ENCODE measurements around the gene CWC22.
"Not testable (repeated sequence)": the region's sequence is repeated elsewhere in the genome, so short reads cannot be mapped to it uniquely, and the experiment has no call there.

Gene CWC22

DNA sequence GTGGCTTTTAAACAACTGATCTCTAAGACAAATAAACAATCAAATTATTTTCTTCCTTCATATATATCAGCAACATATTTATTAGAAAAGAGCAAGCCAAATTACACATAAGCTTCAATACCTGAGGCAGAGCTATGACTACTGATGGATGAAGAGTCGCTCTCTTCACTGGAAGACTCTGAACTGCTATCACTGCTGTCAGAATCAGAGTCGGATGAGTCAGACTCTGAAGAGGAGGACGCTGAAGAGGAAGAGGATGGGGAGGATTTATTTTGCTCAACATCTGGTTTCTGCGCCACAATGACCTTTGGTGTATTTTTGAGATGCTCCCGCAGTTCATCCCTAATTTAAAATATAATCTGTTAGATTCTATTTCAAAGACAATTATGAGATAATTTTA is 56.7 kb downstream of the CWC22 start:
- DNase-seq (ENCODE audit: low read depth), result no peak

DNA sequence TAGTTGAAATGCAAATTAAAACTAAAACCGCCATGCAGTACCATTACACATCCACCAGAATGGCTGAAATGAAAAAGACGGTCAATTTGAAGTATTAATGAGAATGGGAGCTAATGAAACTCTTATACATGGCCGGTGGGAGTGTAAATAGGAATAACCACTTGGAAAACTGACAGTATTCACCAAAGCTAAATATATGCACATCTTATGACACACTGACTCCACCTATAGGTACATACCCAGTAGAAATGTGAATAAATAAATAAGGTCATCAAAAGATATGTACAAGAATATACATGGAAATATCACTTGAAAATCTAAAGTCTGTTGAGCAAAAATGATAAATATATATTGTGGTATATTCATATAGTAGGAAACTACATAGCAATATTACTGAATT is 57.7 kb downstream of the CWC22 start:
- no peak for DNase-seq (ENCODE audit: low read depth)

DNA sequence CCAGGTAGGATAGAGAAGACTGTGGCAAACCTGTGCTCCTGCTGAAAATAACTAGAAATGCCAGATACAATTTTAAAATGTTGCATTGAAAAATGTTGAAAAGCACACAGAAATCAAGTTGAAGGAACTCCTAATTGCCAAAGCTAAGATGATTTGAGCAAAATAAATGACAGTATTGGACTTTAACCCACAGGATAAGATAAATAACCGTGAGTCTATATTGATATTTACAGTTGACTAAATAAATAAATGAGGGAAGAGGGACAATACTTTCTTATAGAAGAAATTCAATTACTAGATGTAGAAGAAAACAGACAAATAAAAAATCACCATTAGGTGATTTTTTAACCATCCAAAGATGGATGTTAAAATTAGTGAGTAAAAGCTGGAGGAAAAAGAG is 59.0 kb downstream of the CWC22 start:
- no peak for DNase-seq (ENCODE audit: low read depth)

DNA sequence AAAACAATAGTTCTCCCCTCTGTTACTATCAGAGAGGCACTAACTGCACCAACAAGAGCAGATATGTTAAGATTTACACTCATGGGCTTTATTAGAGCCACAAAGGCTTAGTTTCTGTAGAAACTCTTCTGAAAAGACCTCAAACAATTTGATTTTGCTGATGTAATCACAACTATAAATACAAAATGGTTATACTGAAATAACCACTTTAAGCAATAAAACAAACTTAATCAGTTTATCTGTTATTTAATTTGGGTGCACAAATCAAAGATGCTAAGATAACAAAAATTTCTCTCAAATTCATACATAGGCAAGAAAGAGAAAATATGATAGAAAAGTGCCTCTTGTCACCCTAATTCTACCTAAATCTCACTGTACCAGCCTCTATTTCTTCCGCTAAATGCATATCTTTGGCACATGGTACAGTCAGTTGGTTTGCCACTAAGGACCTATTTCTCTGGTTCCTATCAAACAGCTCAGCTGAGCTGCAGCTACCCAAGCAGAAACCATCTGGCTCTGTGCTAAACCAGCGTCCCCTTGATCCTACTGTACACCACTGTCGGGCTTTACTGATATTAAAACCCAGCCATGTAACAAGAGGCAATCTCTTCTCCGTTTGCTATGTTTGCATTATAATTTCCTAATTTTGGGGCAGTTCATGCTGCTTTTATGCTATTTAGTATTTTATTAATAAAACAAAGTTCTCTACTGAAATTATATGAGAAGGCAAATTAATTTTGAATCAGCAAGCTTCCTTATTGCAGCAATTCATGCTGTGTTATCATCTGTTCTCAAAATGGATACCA is 60.1 kb downstream of the CWC22 start:
- no peak for DNase-seq (ENCODE audit: low read depth)

- DNase-seq (ENCODE audit: low read depth), result no peak
Measured at GRCh38 chr2:179946346-179946745, 60.8 kb downstream of the CWC22 start.

DNA sequence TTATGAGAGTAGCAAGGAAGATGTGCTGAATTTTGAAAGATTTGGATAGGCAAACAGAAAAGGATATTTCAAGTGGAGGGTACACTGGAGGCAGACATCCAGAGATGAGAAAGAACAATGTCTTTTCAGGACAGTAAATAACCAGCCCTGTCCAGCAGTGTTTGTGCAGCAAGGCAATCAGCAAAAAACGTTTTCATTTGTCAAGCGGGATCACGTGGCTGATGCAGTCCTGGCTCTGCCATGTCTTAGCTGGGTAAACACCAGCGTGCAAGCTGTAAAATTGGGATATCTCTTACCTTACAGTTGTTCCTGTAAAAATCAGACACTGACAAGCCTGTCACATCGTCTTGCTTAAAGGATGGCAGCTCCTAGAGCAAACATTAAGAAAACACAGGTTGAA is 67.8 kb downstream of the CWC22 start:
- no peak for DNase-seq (ENCODE audit: low read depth)

- no peak for DNase-seq (ENCODE audit: low read depth)
Measured at GRCh38 chr2:179938026-179938425, 69.1 kb downstream of the CWC22 start.

DNA sequence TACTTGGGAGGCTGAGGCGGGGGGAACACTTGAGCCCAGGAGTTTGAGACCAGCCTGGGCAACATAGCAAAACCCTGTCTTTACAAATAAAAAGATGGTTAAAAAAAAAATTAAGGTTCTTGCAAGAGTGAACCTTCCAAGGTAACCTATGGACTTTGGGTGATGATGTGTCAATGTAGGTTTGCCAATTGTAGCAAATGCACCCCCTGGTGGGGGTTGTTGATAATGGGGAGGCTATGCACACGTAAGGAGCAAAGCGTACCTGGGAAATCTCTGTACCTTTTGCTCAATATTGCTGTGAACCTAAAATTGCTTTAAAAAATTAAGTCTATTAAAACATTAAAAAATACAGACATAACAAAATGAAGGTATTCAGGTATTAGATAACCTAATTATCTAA is 70.4 kb downstream of the CWC22 start:
- DNase-seq (ENCODE audit: low read depth), result peak; percentile 15

DNA sequence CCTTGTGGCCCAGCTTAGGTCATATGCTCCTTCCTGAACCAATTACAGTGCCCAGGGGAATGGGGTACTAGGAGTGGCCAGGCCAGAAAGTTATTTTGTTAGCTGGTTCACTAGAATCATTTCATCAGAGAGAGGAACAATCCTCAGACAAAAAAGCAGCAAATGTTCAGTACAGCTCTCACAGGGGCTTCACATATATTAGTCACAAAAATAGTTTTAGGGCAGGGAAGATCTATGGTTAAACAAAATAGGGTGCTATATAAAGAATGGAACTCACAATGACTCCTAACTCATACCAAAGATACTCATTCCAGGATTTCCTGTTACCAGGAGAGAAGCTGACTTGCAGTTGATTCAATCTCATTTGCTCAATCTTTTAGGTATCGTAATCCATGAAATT is 71.0 kb downstream of the CWC22 start:
- DNase-seq (ENCODE audit: low read depth), result no peak

- DNase-seq (ENCODE audit: low read depth), result no peak
Measured at GRCh38 chr2:179932786-179933185, 74.3 kb downstream of the CWC22 start.

DNA sequence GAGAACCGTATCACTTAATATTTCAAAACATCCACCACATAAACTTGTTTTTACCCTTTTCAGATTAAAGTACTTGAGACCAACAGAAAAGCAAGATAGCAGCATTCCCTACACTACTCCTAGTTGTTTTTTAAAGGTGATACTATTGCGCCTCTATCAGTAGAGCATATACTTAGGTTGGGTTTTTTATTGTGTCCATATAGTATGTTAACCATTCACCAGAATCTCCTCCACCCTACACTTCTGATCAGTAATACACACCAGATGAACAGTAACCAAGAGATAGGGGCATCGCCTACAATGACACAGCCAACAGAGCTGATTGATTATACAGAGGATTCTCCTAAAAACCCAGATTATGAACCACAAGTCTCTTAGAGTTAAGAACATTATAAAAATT is 75.6 kb downstream of the CWC22 start:
- no peak for DNase-seq (ENCODE audit: low read depth)

- not testable (repeated sequence) for DNase-seq (ENCODE audit: low read depth)
Measured at GRCh38 chr2:179929997-179930396, 77.1 kb downstream of the CWC22 start.

DNA sequence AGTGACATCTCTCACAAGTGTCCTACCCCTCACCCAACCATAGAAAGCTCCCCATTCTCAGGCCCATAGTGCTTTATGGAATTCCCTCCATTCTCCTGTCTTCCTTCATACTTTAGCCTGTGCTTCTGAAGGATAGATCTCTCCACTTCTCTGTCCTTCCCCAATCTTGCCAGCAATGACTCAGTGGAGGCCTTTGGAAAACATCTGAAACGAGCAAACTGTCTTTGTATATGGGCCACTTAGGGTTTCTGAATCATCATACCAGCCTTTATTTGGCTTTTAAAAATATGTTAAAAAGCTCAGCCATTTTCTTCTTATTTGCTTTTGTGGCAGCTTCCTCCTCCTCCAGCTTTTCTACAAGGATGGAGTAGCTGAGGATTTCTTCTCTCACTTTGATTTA is 80.1 kb downstream of the CWC22 start:
- DNase-seq (ENCODE audit: low read depth), result no peak

GRCh38 chr2:179925713-179926112 is 81.4 kb downstream of the CWC22 start:
- no peak for DNase-seq (ENCODE audit: low read depth)

DNA sequence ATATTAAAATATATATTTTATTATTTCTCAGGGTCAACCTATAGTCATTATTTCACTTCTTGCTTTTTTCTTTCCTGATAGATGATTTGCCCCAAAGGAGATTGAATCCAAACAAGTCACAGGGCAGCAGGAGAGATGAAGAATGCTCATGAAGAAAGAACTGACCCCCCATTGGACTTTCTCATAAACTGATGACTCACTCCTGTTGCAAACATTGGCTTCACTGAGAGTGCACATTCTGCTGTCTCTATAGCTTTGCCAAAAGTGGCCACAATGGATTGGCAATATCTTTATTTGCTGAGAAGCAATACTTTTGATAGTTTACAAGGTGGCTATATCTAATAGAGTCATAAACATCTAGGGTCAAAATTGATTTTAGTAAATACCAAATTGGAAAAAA is 89.8 kb downstream of the CWC22 start:
- DNase-seq (ENCODE audit: low read depth), result peak; percentile 82

- DNase-seq (ENCODE audit: low read depth), result no peak
Measured at GRCh38 chr2:179915395-179915992, 91.6 kb downstream of the CWC22 start.

DNA sequence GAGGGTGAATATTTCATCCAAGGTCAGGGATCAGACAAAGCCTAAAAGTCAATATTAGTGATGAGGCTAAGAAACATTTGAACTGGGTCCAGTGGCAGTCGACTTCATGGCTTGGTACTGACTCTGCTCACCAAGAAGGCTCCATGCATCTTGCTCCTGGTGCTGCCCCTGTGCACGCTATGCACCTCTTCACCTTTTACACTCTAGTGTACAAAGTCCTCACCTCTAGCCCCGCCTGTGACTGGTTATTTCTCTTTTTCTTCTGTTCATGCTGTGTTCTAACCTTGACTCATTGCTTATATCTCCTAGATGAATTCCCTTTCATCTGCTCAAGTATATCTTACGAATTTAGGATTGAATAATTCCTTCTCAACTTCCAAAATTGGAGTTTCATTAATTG is 93.3 kb downstream of the CWC22 start:
- DNase-seq (ENCODE audit: low read depth), result no peak

DNA sequence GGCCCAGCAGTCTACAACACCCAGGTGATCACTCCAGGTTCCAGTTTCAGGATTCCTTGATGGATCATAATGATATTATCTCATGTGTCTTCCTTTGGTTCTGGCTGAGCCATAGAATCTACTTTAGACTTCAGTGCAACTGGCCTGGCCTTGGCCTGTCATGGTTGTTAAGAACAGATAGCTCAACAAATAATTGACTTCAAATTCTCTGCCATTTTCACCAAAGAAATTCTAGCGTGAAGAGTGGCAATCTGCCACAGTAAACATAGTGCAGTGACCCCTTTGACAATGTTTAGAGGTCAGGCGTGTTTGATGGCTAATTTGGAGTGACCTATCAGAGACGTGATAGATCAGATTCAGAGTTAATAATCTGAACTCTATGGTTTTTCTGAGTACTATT is 95.5 kb downstream of the CWC22 start:
- no peak for DNase-seq (ENCODE audit: low read depth)

GRCh38 chr2:179910735-179911113 is 96.4 kb downstream of the CWC22 start:
- no peak for DNase-seq (ENCODE audit: low read depth)

- DNase-seq (ENCODE audit: low read depth), result no peak
Measured at GRCh38 chr2:179909845-179910734, 97.0 kb downstream of the CWC22 start.

DNA sequence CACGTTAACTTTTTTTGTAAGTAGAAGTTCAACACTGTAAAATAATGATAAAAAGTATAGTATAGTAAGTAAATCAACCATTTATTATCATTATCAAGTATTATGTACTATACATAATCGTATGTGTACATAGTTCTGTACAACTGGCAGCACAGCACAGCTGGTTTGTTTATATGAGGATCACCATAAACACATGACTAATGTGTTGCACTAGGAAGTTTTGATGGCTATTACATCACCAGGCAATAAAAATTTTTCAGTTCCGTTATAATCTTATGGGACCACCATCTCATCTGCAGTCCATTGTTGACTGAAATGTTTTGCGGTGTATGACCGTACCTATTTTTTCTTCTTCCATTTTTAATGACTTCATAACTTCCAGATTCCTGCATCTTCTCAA is 106.4 kb downstream of the CWC22 start:
- DNase-seq (ENCODE audit: low read depth), result peak; percentile 6

DNA sequence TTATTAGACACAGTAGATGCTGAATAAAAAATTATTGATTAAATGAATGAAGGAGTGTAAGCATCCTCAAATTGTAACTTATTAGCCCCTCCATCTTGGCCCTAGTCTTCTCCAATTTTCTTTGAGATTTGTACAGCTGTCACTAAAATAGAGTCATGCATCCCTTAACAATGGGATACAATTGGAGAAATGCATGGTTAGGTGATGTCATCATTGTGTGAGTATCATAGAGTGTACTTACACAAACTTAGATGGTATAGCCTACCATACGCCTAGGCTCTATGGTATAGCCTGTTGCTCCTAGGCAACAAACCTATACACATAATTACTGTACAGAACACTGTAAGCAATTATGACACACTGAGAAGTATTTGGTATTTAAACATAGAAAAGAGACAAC is 107.4 kb downstream of the CWC22 start:
- DNase-seq (ENCODE audit: low read depth), result no peak

DNA sequence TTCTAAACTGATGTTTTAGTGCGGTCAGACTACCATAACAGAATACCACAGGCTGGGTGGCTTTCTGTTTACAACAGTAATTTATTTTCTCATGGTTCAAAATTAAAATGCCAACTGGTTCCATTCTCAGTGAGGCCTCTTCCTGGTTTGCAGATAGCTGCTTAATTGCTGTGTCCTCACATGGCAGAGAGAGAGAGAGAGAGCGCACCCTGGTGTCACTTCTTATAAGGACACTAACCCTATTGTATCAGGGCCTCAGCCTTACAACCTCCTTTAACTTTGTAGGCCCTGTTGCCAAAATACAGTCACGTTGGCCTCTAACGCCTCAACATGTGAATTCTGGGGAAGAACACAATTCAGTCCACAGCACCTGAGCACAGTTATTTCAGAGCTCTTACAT is 108.2 kb downstream of the CWC22 start:
- DNase-seq (ENCODE audit: low read depth), result peak; percentile 36

Measured in iris pigment epithelial cell (primary cell).